Measurements from ENCODE around the gene SERTAD3.

SERTAD3 gene

DNA sequence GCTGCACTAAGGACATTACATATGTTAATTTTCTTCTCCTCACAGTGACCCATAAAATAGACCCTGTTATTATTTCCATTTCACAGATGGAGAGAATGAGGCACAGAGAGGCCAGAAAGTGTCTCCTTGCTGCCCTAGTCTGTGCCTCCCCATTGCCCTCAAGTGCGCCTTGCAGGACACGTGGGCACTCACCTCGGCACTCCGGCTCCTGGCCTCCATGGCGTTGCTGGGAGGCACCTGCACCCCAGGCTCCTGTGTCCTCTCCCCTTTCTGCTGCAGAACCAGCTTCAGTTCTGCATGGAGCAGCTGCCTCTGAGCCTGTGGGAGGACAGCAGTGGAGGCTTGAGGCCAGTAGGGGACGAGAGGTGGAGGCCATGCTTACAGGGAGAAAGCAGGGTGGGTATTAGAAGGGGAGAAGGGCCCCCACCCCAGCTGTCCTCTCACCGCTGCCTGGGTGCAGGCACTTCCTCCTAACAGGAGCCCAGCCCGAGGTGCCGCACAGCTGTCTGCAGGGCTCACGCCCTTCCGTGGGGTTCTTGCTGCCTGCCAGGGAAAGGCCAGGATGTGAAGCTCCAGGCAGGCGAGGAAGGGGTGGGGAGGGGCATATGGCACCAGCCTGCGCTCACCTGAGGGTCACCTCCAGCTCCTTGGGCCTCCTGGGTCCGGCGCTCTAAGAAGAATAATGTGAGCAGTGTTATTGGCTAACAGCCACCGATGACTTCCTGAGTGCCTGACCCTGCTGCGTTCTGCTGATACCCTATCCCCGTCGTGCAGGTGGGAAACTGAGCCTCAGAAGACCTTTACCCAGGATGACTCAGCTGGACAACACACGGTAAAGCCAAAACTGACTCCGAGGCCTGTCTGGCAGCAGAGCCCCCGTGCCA lies 36.2 kb downstream of the SERTAD3 start:
- DNase-seq: no peak

DNA sequence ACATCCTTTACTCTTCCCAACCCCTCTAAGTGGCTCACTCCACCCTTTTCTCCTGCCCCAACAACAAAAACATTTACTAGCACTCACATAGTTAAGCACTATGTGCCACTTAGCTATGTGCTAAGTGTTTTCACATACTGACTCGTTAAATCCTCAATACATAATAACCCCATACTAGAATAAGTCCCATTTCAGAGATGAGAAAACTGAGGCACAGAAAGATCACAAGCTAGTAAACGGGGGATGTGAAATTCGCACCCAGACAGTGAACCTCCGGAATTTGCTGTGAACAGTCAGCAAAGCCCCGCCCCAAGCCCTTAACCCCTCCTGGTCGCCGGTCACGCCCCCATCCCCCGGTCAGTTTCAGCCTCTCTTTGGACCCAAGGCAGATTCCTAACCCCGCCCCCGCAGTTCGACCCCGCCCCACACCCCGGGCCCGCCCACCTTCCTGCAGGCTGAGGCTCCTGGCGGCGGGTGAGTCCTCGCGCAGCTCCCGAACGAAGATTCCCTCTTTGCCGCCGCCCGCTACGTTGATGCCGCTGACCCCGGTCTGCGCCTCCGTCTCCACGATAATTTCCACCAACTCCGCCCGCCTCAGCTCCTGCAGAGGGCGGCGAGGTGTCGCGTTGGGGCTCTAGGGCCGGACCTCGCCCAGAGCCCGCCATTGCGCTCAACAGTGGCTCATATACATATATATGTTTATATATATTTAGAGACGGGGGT lies 40.7 kb downstream of the SERTAD3 start:
- peak; percentile 30 to 79 for DNase-seq

- no peak for DNase-seq
Observed at GRCh38 chr19:40400559-40400958, 43.6 kb downstream of the SERTAD3 start.

DNA sequence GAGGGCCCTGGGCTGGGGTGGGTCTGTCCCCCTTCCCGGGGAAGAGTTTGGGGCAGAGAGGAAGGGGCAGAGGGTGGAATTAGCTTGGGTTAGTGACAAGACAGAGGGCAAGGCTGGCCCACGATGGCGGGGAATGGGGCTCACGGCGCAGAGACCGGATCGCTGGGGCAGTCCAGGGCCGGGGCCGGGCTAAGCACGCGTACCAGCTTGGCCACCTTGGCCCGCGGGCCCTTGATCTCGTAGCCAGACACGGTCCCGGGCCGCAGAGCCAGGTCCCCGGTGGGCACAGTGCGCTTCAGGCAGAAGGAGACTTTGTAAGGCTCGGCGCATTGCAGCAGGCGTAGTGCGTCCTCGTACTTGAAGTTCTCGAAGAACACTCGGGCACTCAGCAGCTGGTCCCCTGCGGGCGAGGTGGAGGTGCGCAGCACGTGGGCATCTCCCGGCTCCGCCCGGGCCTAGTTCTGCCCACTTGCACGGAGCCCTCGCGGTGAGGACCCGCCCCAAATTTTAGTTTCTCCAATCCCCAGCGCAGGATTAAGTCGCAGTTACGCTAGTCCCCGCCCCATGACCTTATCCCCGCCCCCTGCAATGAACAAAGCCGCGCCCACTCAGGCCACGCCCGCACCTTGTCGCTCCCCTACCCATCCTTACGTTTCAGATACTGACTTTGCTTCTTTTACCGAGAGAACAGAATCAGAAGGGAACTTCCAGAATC lies 45.6 kb downstream of the SERTAD3 start:
- no peak for DNase-seq

DNA sequence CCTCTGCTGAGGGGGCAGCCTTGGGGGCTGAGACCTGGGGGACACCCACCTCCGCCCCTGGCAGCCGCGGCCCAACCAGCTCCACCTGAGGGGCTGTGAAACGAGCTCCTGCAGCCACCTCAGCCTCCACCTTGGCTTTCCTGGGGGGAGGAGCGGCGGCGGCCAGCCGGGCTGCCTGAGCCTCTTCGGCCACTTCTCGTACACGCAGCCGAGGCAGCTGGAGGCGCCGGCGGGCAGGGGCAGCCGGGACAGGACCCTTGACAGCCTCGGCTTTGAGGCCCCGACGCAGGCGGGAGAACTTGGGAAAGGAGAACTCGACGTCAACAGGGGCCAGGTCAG lies 46.6 kb downstream of the SERTAD3 start:
- no peak for DNase-seq

- no peak for DNase-seq
Observed at GRCh38 chr19:40396886-40397567, 47.1 kb downstream of the SERTAD3 start.

DNA sequence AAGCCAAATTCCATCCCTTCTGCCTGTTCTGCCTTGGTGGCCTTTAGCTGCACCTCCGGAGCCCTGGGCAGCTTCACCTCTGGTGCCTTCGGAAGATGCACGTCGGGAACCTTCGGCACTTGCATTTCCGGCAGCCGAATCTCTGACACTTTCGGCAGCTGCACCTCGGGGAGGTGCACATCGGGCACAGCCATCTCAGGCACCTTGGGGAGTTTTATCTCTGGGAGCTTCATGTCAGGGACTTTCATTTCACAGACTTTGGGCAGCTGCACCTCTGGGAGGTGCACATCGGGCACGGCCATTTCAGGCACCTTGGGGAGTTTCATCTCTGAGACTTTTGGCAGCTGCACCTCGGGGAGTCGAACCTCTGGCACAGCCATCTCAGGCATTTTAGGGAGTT lies 48.2 kb downstream of the SERTAD3 start:
- no peak for DNase-seq

GRCh38 chr19:40394816-40395210 lies 49.3 kb downstream of the SERTAD3 start:
- no peak for DNase-seq

DNA sequence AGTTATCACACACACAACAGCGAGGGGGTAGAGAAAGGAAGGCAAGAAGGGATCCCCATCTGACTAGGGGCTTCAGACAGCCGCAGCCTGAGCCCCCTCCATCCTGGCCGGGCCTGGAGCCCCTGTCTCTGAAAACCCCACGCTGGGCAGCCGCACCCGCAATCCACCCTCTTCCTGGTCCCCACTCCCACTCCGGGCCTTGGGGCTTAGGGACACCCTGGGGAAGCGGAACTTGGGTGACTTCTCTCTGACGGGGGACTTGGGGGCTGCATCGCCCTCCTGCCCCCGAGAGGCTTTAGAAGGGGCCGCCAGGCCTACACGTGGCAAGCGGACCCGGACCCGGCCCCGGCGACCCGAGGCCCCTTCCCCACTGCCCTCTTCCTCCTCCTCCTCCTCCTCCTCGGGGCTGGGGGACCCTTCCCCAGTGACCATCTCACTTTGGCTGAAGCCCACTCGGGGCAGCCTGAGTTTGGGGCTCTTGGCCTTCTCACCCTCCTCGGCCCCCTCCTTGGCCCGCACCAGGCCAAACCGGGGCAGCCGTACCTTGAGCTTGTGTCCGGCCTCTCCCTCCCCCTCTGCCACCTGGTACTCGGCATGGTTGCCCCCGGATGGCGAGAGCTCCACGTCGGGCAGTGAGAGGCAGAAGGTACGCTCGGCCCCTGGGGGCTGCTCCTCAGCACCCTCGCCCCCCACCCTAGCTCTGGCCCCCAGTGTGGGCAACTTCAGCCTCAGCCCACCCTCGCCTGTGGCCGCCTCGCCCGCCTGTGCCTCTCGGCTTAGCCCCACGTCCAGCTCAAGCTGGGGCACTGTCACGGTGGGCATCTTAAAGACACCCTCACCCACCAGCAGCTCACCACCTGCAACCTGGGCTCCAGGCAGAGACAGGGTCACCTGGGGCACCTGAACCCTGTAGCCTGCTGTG lies 50.0 kb downstream of the SERTAD3 start:
- no peak for DNase-seq

DNA sequence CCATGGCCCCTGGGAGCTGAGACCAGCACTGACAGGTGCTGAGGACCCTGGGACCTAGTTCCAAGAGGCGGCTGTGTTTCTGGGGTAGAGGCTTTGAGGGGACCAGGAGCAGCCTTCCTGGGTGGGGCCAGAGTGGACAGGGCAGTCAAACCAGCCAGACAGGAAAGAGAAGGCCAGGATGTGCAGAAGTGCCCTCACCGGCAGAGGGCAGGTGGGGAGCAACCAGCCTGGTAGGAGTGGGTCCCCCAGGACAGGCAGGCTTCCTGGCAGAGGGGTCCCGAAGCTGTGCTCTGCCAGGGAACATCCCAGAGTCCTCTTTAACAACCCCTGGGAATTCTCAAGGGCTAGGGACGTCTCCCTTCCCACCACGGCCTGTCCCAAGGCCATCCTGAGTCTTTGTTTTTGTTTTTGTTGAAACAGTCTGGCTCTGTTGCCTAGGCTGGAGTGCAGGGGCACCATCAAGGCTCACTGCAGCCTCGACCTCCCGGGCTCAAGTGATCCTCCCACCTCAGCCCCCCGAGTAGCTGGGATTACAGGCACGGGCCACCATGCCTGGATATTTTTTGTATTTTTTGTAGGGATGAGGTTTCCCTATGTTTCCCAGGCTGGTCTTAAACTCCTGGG lies 51.1 kb downstream of the SERTAD3 start:
- DNase-seq: no peak

GRCh38 chr19:40392123-40392522 lies 52.0 kb downstream of the SERTAD3 start:
- DNase-seq: no peak
